Smooth muscle cell (in vitro differentiated cells): ENCODE data around the gene FXYD7. TPM values are rescaled to one million over a fixed set of nuclear protein-coding genes. Genes with fewer than 3 reads are reported as not detected.
"Not testable (repeated sequence)": the region's sequence is repeated elsewhere in the genome, so short reads cannot be mapped to it uniquely, and the experiment has no call there.

Source experiments
- DNase-seq: peaks from one replicate; lab custom pipeline; 2025; ENCODE audit not compliant: unreplicated experiment; lab: John Stamatoyannopoulos, UW
- H2AFZ ChIP-seq: fragments of 200-600 bp; sonication (generic); 2 replicates; pipeline ENCODE4 v1.6.0; 2016; ENCODE audit warnings: antibody characterized with exemption, low read depth, mild to moderate bottlenecking
- H3F3A ChIP-seq: fragments of 200-600 bp; sonication (generic); 2 replicates; pipeline ENCODE4 v1.6.0; 2017; ENCODE audit warnings: antibody characterized with exemption, low read depth
- H3K27ac ChIP-seq: fragments of 200-600 bp; sonication (generic); 2 replicates; pipeline ENCODE4 v1.5.1; 2016; ENCODE audit warnings: low read depth, mild to moderate bottlenecking
- H3K27me3 ChIP-seq: fragments of 200-600 bp; sonication (generic); 2 replicates; pipeline ENCODE4 v1.6.1; 2016; ENCODE audit warnings: low read depth, mild to moderate bottlenecking
- H3K36me3 ChIP-seq: fragments of 200-600 bp; sonication (generic); 2 replicates; pipeline ENCODE4 v1.5.1; 2016; ENCODE audit warnings: low read depth
- H3K4me1 ChIP-seq: fragments of 200-600 bp; sonication (generic); 2 replicates; pipeline ENCODE4 v1.5.1; 2016; ENCODE audit warnings: low read depth
- H3K4me2 ChIP-seq: fragments of 200-600 bp; sonication (generic); 2 replicates; pipeline ENCODE4 v1.6.0; 2016; ENCODE audit warnings: mild to moderate bottlenecking
- H3K4me3 ChIP-seq: fragments of 200-600 bp; sonication (generic); 2 replicates; pipeline ENCODE4 v1.5.1; 2016; ENCODE audit warnings: mild to moderate bottlenecking
- H3K79me2 ChIP-seq: fragments of 200-600 bp; sonication (generic); 2 replicates; pipeline ENCODE4 v1.6.0; 2016; ENCODE audit warnings: low read depth, mild to moderate bottlenecking
- H3K9ac ChIP-seq: fragments of 200-600 bp; sonication (generic); 2 replicates; pipeline ENCODE4 v1.6.0; 2016; ENCODE audit warnings: low read depth
- H3K9me3 ChIP-seq: fragments of 200-600 bp; sonication (generic); replicated peaks from 2 replicates; pipeline ENCODE4 v1.5.1; 2016; ENCODE audit warnings: low read depth
- H4K20me1 ChIP-seq: fragments of 200-600 bp; sonication (generic); 2 replicates; pipeline ENCODE4 v1.6.0; 2016; ENCODE audit warnings: low read depth
- CTCF ChIP-seq: fragments of 200-600 bp; sonication (generic); IDR thresholded peaks from 2 replicates; pipeline ENCODE4 v1.5.1; 2017; ENCODE audit warnings: borderline replicate concordance, mild to moderate bottlenecking, antibody characterized with exemption; ENCODE audit not compliant: insufficient read depth, poor library complexity, severe bottlenecking
- WGBS: methylation state at CpG from one replicate; pipeline ENCODE4 v1.1.7; 2016; ENCODE audit warnings: low lambda C conversion rate; 5-methylcytosine and 5-hydroxymethylcytosine counted together
- polyA plus RNA-seq: library from polyadenylated mRNA; unstranded; fragments of >200 nt; fragmentation: Nextera tagmentation; extraction: Ambion mirVana; gene quantifications from 2 replicates; pipeline ENCODE4 v1.2.1, GENCODE V29; 2016
- total RNA-seq: library from RNA; depleted of rRNA; stranded (reverse); fragments of >200 nt; gene quantifications from 2 replicates; pipeline ENCODE4 v1.2.3, GENCODE V29; 2014

Gene FXYD7
- total and polyA plus RNA-seq, 2 experiments from 2014 or later: not detected

- Histone ChIP-seq H3F3A (no peaks in the 10 kb centered on the region), H3K4me1 (peaks cover under 1% of the 10 kb centered on the region), H2AFZ (no peak overlapping the region), H3K9ac (no peak overlapping the region), H4K20me1 (no peaks in the 10 kb centered on the region), H3K27ac (no peak overlapping the region), H3K36me3 (no peaks in the 10 kb centered on the region), H3K9me3 (no peaks in the 10 kb centered on the region), H3K79me2 (no peaks in the 10 kb centered on the region), H3K4me3 (no peak overlapping the region), H3K27me3 (no peaks in the 10 kb centered on the region), H3K4me2 (no peak overlapping the region)
- WGBS: 88% methylated on average over 9 of the region's 9 CpGs
- no peak for DNase-seq
- TF ChIP-seq CTCF: no peak
Measured at GRCh38 chr19:35128398-35129057, 14.5 kb upstream of the FXYD7 start.

- not testable (repeated sequence) for H3K27ac ChIP-seq
Measured at GRCh38 chr19:35129724-35130274, 13.3 kb upstream of the FXYD7 start.

GRCh38 chr19:35130761-35131720 lies 12.0 kb upstream of the FXYD7 start:
- 90% methylated on average over 31 of the region's 31 CpGs for WGBS
- H4K20me1 ChIP-seq: no peaks in the 10 kb centered on the region
- no peaks in the 10 kb centered on the region for H3K9me3 ChIP-seq
- peaks cover 8% of the 10 kb centered on the region for H3K4me1 ChIP-seq
- H3K4me2 ChIP-seq: no peak overlapping the region
- no peaks in the 10 kb centered on the region for H3F3A ChIP-seq
- no peak overlapping the region for H3K4me3 ChIP-seq
- no peak overlapping the region for H3K27ac ChIP-seq
- H3K36me3 ChIP-seq: no peaks in the 10 kb centered on the region
- DNase-seq: no peak
- TF ChIP-seq CTCF: no peak
- H2AFZ ChIP-seq: no peak overlapping the region
- no peaks in the 10 kb centered on the region for H3K27me3 ChIP-seq
- no peaks in the 10 kb centered on the region for H3K79me2 ChIP-seq
- no peak overlapping the region for H3K9ac ChIP-seq

More at GRCh38 chr19:35129724-35130274, 13.3 kb upstream of the FXYD7 start:
- not testable (repeated sequence) for H3F3A ChIP-seq, H3K4me1 ChIP-seq, H2AFZ ChIP-seq, H3K4me3 ChIP-seq, H3K36me3 ChIP-seq, H3K79me2 ChIP-seq, H3K4me2 ChIP-seq, H3K9ac ChIP-seq, H3K27me3 ChIP-seq, H3K9me3 ChIP-seq, H4K20me1 ChIP-seq, DNase-seq
- 84% methylated on average over 14 of the region's 14 CpGs for WGBS

- peaks cover 8% of the 10 kb centered on the region for H3K4me1 ChIP-seq
- TF ChIP-seq CTCF: no peak
- DNase-seq: no peak
- H3K79me2 ChIP-seq: no peaks in the 10 kb centered on the region
- H2AFZ ChIP-seq: no peak overlapping the region
- no peak overlapping the region for H3K4me2 ChIP-seq
- no peak overlapping the region for H3K4me3 ChIP-seq
- no peaks in the 10 kb centered on the region for H3K36me3 ChIP-seq
- no peaks in the 10 kb centered on the region for H3K9me3 ChIP-seq
- H3F3A ChIP-seq: no peaks in the 10 kb centered on the region
- no peaks in the 10 kb centered on the region for H3K27me3 ChIP-seq
- no peak overlapping the region for H3K9ac ChIP-seq
- H3K27ac ChIP-seq: no peak overlapping the region
- H4K20me1 ChIP-seq: no peaks in the 10 kb centered on the region
Measured at GRCh38 chr19:35132254-35132653, 10.8 kb upstream of the FXYD7 start.
